ENCODE measurements around the gene IRF1. TPM values are rescaled to one million over a fixed set of nuclear protein-coding genes. Genes with fewer than 3 reads are reported as not detected.
"Not testable (repeated sequence)": the region's sequence is repeated elsewhere in the genome, so short reads cannot be mapped to it uniquely, and the experiment has no call there.

Gene IRF1
- total and polyA plus RNA-seq, 8 donors: 15.1 to 93.3 (median 19.5) TPM

DNA sequence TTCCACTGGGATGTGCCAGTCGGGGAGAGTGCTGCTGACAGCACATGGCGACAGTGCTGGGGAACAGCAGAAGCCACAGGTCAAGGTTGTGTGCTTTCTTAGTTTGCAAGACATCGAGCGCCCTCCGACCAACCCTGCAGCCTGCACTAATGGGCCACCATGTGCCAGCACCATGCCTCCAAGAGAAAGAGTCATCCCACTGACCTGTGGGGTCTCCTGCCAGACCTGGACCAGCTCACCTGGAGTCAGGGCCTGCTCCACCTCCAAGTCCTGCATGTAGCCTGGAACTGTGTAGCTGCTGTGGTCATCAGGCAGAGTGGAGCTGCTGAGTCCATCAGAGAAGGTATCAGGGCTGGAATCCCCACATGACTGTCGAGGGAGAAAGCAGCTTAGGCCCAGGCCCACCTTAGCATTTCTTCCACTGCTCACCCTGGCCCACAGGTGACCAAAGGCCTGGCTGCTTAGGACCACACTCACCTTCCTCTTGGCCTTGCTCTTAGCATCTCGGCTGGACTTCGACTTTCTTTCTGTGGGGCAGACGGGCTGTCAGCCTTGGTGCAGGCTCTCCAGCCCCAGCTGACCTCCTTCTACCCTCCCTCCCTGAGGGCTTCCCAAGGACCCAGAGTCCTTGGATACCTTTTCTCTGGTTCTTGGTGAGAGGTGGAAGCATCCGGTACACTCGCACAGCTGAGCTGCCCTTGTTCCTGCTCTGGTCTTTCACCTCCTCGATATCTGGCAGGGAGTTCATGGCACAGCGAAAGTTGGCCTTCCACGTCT lies 4.1 kb downstream of the IRF1 start:
- peaks cover 29 to 76% of the 10 kb centered on the region in 2 donors for H3K4me1 ChIP-seq
- peak overlapping the region in 1 of 2 donors; percentile 100 for H3K27ac ChIP-seq
- H3K9me3 ChIP-seq: no peaks in the 10 kb centered on the region
- H3K36me3 ChIP-seq: peaks cover 0 to 80% of the 10 kb centered on the region in 2 donors
- intact Hi-C loops (cut with DNase I): no loop called here
- DNase-seq: no peak
- TF ChIP-seq, protein P1, sequence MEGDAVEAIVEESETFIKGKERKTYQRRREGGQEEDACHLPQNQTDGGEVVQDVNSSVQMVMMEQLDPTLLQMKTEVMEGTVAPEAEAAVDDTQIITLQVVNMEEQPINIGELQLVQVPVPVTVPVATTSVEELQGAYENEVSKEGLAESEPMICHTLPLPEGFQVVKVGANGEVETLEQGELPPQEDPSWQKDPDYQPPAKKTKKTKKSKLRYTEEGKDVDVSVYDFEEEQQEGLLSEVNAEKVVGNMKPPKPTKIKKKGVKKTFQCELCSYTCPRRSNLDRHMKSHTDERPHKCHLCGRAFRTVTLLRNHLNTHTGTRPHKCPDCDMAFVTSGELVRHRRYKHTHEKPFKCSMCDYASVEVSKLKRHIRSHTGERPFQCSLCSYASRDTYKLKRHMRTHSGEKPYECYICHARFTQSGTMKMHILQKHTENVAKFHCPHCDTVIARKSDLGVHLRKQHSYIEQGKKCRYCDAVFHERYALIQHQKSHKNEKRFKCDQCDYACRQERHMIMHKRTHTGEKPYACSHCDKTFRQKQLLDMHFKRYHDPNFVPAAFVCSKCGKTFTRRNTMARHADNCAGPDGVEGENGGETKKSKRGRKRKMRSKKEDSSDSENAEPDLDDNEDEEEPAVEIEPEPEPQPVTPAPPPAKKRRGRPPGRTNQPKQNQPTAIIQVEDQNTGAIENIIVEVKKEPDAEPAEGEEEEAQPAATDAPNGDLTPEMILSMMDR (IDR thresholded peaks at IDR 0.05): no peak
- no peak for ATAC-seq
- no peaks in the 10 kb centered on the region for H3K27me3 ChIP-seq
- peak overlapping the region in 1 of 2 donors; percentile 77 for H3K4me3 ChIP-seq

DNA sequence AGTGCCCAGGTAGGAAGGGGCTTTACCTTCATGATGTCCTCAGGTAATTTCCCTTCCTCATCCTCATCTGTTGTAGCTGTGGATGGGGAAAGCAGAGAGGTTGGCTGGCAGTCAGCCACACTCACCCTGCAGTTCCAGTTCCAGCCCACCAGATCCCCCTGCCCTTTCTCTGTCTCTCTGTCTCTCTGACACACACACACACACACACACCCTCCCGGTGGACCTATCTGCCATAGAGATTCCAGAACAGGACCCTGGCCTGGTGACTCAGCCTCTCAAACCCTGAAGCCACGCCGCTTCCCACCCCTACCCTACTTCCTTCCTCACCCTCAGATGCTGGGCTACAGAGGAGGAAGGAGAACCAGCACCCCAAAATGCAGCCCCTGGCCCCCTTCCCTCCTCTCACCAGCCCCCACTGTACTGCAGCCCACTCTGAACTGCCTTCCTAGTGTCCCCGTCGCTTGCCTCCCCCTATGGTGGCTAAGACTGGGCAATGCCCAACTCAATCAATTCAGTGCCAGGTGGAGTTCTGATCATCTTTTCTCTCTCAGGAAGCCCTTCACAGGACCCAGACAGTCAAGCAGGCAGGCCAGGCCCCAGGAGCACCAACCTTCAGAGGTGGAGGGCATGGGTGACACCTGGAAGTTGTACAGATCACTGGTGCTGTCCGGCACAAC lies 4.8 kb downstream of the IRF1 start:
- DNase-seq (no peak), ATAC-seq (no peak)
- H3K27ac ChIP-seq: peak overlapping the region in 1 of 2 donors; percentile 100
- peak overlapping the region in 1 of 2 donors; percentile 77 for H3K4me3 ChIP-seq
- peaks cover 0 to 87% of the 10 kb centered on the region in 2 donors for H3K36me3 ChIP-seq
- intact Hi-C loops (cut with DNase I): no loop called here
- no peaks in the 10 kb centered on the region for H3K27me3 ChIP-seq
- TF ChIP-seq, protein P1 (IDR thresholded peaks at IDR 0.05): no peak
- no peaks in the 10 kb centered on the region for H3K9me3 ChIP-seq
- peaks cover 24 to 76% of the 10 kb centered on the region in 2 donors for H3K4me1 ChIP-seq

DNA sequence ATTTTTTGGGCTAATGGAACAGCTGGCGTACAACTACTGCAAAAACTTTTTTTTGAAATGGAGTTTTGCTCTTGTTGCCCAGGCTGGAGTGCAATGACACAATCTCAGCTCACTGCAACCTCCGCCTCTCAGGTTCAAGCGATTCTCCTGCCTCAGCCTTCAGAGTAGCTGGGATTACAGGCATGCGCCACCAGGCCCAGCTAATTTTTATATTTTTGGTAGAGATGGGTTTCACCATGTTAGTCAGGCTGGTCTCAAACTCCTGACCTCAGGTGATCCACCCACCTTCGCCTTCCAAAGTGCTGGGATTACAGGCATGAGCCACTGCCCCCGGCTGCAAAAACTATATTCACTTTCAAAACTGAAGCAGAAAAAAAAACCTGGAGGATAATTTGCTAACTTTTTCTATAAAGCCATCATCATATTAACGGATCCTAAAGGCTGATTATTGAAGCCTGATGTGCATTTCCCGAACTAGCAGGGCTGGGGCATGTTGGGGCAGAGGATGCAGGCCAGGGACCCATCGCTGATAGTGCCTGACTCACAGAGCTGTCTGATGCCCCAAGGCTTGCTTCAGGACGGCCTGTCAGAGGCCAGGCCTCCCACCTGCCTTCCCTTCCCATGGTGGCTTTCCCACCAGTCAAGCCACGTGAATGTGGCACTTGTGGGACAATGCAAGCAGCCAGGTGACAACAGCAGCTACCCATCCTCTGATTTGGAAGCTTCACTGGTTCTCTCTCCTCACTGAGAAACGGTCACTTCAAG lies 5.5 kb downstream of the IRF1 start:
- peak overlapping the region in 1 of 2 donors; percentile 100 for H3K27ac ChIP-seq
- DNase-seq; ATAC-seq; intact Hi-C loops (cut with DNase I); H3K27me3 ChIP-seq; H3K9me3 ChIP-seq; H3K4me3 ChIP-seq: not testable (repeated sequence)
- peaks cover 24 to 80% of the 10 kb centered on the region in 2 donors for H3K4me1 ChIP-seq
- H3K36me3 ChIP-seq: peaks cover 0 to 90% of the 10 kb centered on the region in 2 donors

DNA sequence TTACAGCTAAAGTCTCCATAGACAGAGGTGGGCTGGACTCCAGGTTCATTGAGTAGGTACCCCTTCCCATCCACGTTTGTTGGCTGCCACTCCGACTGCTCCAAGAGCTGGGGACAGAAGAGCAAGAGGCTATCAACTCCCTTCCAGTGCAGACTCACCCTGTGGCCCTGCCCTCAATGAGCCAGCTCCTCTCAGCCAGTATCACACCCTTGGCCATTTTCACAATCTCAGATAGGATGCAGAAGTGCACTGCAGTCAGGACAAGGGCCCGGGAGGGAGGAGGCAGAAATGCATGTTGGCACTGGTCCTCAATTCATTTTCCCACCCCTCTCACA lies 6.2 kb downstream of the IRF1 start:
- peaks cover 0 to 89% of the 10 kb centered on the region in 2 donors for H3K36me3 ChIP-seq
- no peak for ATAC-seq
- peaks cover 22 to 82% of the 10 kb centered on the region in 2 donors for H3K4me1 ChIP-seq
- H3K9me3 ChIP-seq: no peaks in the 10 kb centered on the region
- intact Hi-C loops (cut with DNase I): no loop called here
- no peak overlapping the region for H3K4me3 ChIP-seq
- TF ChIP-seq, protein P1 (IDR thresholded peaks at IDR 0.05): no peak
- peak overlapping the region in 1 of 2 donors; percentile 30 for H3K27ac ChIP-seq
- no peak for DNase-seq
- no peaks in the 10 kb centered on the region for H3K27me3 ChIP-seq

DNA sequence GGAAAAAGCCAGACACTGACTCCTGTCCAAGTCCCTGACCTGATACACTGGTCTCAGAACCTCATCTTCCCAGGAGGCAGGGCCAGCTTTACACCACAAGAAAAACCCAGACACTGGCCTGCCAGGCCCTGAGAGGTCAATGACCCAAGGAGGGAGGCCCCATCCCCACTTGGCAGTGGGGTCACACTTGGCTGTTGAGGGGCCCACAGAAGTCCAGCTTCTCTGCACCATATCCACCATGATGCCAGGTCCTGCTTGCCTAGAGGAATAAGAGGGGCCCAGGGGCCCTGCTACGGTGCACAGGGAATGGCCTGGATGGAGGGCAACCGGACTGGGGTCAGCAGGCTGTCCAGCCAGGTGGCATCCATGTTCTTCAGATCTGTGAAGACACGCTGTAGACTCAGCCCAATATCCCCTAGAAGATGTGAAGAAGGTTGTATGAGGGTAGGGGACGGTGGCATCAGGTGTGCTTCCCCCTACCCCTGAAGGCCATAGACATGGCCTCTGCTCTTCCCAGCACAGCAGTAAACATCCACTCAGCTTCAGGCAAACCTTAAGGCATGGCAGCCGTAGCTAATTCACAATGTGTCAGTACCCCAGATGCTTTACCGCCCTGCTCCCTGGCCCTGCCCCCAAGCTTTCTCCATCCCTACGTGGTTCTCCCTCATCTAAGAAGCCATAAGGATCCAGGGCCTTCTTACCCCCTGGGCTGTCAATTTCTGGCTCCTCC lies 6.7 kb downstream of the IRF1 start:
- DNase-seq (no peak), ATAC-seq (no peak)
- Histone ChIP-seq H3K27ac (peak overlapping the region in 1 of 2 donors; percentile 18), H3K27me3 (no peaks in the 10 kb centered on the region), H3K36me3 (peaks cover 0 to 84% of the 10 kb centered on the region in 2 donors), H3K4me1 (peaks cover 17 to 82% of the 10 kb centered on the region in 2 donors), H3K9me3 (no peaks in the 10 kb centered on the region), H3K4me3 (no peak overlapping the region)
- intact Hi-C loops (cut with DNase I): no loop called here
- TF ChIP-seq, protein P1 (IDR thresholded peaks at IDR 0.05): no peak
